ENCODE measurements around the gene HOXA7.

DNA sequence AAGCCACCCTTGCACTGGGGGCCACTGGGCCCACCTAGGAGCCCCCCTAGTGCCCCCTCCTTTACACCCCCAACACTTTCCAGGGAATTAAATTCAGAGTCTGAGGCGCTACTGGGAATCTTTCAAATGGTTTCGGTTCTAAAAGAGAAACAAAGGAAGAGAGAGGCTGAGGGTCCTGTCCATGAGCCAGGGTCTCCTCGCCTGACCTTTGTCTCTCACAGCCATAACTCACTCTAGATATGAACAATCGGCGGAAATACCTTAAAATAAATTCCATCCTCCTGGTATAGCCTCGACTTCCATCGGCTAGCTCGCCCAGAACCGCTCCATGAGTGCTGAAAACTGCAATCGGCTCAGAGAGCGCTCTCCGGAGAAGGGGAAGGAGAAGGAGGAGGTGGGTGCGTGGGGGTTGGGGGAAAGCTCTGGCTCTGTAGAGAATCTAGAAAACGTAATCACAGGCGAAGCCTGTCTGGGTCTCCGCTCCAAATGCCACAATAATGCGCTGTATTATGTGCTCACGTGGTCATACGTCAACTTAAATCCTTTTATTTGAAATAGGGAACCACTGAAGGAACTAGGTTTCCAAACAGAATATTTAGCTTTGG is 38.5 kb downstream of the HOXA7 start:
- TF ChIP-seq SMC3 (IDR thresholded peaks at IDR 0.05; ENCODE audit: borderline replicate concordance, low read length) (no peak), SIX5 (IDR thresholded peaks at IDR 0.05; ENCODE audit: low read depth, low read length, severe bottlenecking) (no peak), TAF1 (IDR thresholded peaks at IDR 0.05; ENCODE audit: borderline replicate concordance, low read depth, low read length) (no peak), POLR2AphosphoS5 (IDR thresholded peaks at IDR 0.05; ENCODE audit: low read length) (no peak), POLR2A (IDR thresholded peaks at IDR 0.05; ENCODE audit: low read depth, low read length) (no peak), NFYB (IDR thresholded peaks at IDR 0.05; ENCODE audit: insufficient read depth, low read depth, low read length) (no peak), ASH2L (IDR thresholded peaks at IDR 0.05; ENCODE audit: borderline replicate concordance, low read depth) (no peak)
- TF ChIP-seq, protein P1, sequence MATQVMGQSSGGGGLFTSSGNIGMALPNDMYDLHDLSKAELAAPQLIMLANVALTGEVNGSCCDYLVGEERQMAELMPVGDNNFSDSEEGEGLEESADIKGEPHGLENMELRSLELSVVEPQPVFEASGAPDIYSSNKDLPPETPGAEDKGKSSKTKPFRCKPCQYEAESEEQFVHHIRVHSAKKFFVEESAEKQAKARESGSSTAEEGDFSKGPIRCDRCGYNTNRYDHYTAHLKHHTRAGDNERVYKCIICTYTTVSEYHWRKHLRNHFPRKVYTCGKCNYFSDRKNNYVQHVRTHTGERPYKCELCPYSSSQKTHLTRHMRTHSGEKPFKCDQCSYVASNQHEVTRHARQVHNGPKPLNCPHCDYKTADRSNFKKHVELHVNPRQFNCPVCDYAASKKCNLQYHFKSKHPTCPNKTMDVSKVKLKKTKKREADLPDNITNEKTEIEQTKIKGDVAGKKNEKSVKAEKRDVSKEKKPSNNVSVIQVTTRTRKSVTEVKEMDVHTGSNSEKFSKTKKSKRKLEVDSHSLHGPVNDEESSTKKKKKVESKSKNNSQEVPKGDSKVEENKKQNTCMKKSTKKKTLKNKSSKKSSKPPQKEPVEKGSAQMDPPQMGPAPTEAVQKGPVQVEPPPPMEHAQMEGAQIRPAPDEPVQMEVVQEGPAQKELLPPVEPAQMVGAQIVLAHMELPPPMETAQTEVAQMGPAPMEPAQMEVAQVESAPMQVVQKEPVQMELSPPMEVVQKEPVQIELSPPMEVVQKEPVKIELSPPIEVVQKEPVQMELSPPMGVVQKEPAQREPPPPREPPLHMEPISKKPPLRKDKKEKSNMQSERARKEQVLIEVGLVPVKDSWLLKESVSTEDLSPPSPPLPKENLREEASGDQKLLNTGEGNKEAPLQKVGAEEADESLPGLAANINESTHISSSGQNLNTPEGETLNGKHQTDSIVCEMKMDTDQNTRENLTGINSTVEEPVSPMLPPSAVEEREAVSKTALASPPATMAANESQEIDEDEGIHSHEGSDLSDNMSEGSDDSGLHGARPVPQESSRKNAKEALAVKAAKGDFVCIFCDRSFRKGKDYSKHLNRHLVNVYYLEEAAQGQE (IDR thresholded peaks at IDR 0.05; ENCODE audit: low read depth, low read length), result no peak
- TF ChIP-seq, protein P2, sequence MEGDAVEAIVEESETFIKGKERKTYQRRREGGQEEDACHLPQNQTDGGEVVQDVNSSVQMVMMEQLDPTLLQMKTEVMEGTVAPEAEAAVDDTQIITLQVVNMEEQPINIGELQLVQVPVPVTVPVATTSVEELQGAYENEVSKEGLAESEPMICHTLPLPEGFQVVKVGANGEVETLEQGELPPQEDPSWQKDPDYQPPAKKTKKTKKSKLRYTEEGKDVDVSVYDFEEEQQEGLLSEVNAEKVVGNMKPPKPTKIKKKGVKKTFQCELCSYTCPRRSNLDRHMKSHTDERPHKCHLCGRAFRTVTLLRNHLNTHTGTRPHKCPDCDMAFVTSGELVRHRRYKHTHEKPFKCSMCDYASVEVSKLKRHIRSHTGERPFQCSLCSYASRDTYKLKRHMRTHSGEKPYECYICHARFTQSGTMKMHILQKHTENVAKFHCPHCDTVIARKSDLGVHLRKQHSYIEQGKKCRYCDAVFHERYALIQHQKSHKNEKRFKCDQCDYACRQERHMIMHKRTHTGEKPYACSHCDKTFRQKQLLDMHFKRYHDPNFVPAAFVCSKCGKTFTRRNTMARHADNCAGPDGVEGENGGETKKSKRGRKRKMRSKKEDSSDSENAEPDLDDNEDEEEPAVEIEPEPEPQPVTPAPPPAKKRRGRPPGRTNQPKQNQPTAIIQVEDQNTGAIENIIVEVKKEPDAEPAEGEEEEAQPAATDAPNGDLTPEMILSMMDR (IDR thresholded peaks at IDR 0.05 in 2 of 3, conservative IDR thresholded peaks at IDR 0.05 in 1 of 3; ENCODE audit: control insufficient read depth in 2 of 3, extremely low read depth in 1 of 3, insufficient read depth in 1 of 3, low read depth in 3 of 3, low read length in 3 of 3), result no peak
- TF ChIP-seq, protein P3, sequence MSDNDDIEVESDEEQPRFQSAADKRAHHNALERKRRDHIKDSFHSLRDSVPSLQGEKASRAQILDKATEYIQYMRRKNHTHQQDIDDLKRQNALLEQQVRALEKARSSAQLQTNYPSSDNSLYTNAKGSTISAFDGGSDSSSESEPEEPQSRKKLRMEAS (IDR thresholded peaks at IDR 0.05; ENCODE audit: low read depth, low read length), result no peak
- TF ChIP-seq, protein P4, sequence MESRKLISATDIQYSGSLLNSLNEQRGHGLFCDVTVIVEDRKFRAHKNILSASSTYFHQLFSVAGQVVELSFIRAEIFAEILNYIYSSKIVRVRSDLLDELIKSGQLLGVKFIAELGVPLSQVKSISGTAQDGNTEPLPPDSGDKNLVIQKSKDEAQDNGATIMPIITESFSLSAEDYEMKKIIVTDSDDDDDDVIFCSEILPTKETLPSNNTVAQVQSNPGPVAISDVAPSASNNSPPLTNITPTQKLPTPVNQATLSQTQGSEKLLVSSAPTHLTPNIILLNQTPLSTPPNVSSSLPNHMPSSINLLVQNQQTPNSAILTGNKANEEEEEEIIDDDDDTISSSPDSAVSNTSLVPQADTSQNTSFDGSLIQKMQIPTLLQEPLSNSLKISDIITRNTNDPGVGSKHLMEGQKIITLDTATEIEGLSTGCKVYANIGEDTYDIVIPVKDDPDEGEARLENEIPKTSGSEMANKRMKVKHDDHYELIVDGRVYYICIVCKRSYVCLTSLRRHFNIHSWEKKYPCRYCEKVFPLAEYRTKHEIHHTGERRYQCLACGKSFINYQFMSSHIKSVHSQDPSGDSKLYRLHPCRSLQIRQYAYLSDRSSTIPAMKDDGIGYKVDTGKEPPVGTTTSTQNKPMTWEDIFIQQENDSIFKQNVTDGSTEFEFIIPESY (IDR thresholded peaks at IDR 0.05), result no peak
